ENCODE results near the gene RMDN2. TPM values are rescaled to one million over a fixed set of nuclear protein-coding genes. Genes with fewer than 3 reads are reported as not detected.

Gene RMDN2
- total RNA-seq, 1 donor from 2014 or later, result 5.1 TPM

GRCh38 chr2:37973615-37974353 lies 48.7 kb downstream of the RMDN2 start:
- Mint-ChIP-seq H3K27me3 (ENCODE audit: low read depth, unreplicated experiment) (no peaks in the 10 kb centered on the region), H3K27ac (ENCODE audit: unreplicated experiment) (no peak overlapping the region)

GRCh38 chr2:37975808-37976207 lies 50.7 kb downstream of the RMDN2 start:
- Mint-ChIP-seq H3K9me3 (ENCODE audit: unreplicated experiment) (no peaks in the 10 kb centered on the region), H3K36me3 (ENCODE audit: low read depth, unreplicated experiment) (peaks cover 4% of the 10 kb centered on the region), H3K27ac (ENCODE audit: unreplicated experiment) (no peak overlapping the region), H3K4me3 (ENCODE audit: unreplicated experiment) (no peak overlapping the region), H3K27me3 (ENCODE audit: low read depth, unreplicated experiment) (no peaks in the 10 kb centered on the region), H3K4me1 (ENCODE audit: low read depth, unreplicated experiment) (no peaks in the 10 kb centered on the region)
- Histone ChIP-seq H3K36me3 (ENCODE audit: insufficient read depth, low read length) (no peaks in the 10 kb centered on the region), H3K4me1 (ENCODE audit: insufficient read depth, low read length) (no peaks in the 10 kb centered on the region), H3K4me2 (ENCODE audit: low read length) (no peak overlapping the region), H3K79me2 (ENCODE audit: insufficient read depth, low read length) (no peaks in the 10 kb centered on the region), H3K4me3 (ENCODE audit: insufficient read depth, low read depth, low read length) (no peak overlapping the region), H4K20me1 (ENCODE audit: insufficient read depth, low read length) (no peaks in the 10 kb centered on the region), H3K9me3 (ENCODE audit: insufficient read depth, low read depth, low read length) (no peaks in the 10 kb centered on the region), H2AFZ (ENCODE audit: low read depth, low read length) (no peak overlapping the region), H3K27ac (ENCODE audit: low read depth, low read length) (no peak overlapping the region), H3K9ac (ENCODE audit: low read length) (no peak overlapping the region), H3K27me3 (ENCODE audit: insufficient read depth, low read length) (no peaks in the 10 kb centered on the region)
- DNase-seq (ENCODE audit: low read depth), result no peak
- FAIRE-seq, result no peak
- TF ChIP-seq EZH2 (IDR thresholded peaks at IDR 0.05; ENCODE audit: insufficient read depth, low read length), result no peak
- no peak for TF ChIP-seq CTCF (IDR thresholded peaks at IDR 0.05; ENCODE audit: insufficient read depth, low read depth, low read length)

More at GRCh38 chr2:37973615-37974353, 48.7 kb downstream of the RMDN2 start:
- no peaks in the 10 kb centered on the region for H3K27me3 ChIP-seq (ENCODE audit: insufficient read depth, low read length)
- Mint-ChIP-seq H3K4me1 (ENCODE audit: low read depth, unreplicated experiment) (no peaks in the 10 kb centered on the region), H3K36me3 (ENCODE audit: low read depth, unreplicated experiment) (peaks cover 4% of the 10 kb centered on the region), H3K4me3 (ENCODE audit: unreplicated experiment) (no peak overlapping the region), H3K9me3 (ENCODE audit: unreplicated experiment) (no peaks in the 10 kb centered on the region)
- H3K4me2 ChIP-seq (ENCODE audit: low read length), result no peak overlapping the region
- TF ChIP-seq CTCF (IDR thresholded peaks at IDR 0.05; ENCODE audit: insufficient read depth, low read depth, low read length) (no peak), EZH2 (IDR thresholded peaks at IDR 0.05; ENCODE audit: insufficient read depth, low read length) (no peak)
- DNase-seq (ENCODE audit: low read depth) (no peak), FAIRE-seq (no peak)
- no peak overlapping the region for H3K4me3 ChIP-seq (ENCODE audit: insufficient read depth, low read depth, low read length)
- no peaks in the 10 kb centered on the region for H3K79me2 ChIP-seq (ENCODE audit: insufficient read depth, low read length)
- no peaks in the 10 kb centered on the region for H4K20me1 ChIP-seq (ENCODE audit: insufficient read depth, low read length)
- H3K4me1 ChIP-seq (ENCODE audit: insufficient read depth, low read length), result no peaks in the 10 kb centered on the region
- H3K9me3 ChIP-seq (ENCODE audit: insufficient read depth, low read depth, low read length), result no peaks in the 10 kb centered on the region
- no peak overlapping the region for H3K9ac ChIP-seq (ENCODE audit: low read length)
- H3K36me3 ChIP-seq (ENCODE audit: insufficient read depth, low read length), result no peaks in the 10 kb centered on the region
- H3K27ac ChIP-seq (ENCODE audit: low read depth, low read length), result no peak overlapping the region
- no peak overlapping the region for H2AFZ ChIP-seq (ENCODE audit: low read depth, low read length)

GRCh38 chr2:37976411-37976810 lies 51.3 kb downstream of the RMDN2 start:
- Mint-ChIP-seq H3K9me3 (ENCODE audit: unreplicated experiment) (no peaks in the 10 kb centered on the region), H3K36me3 (ENCODE audit: low read depth, unreplicated experiment) (peaks cover 4% of the 10 kb centered on the region), H3K27ac (ENCODE audit: unreplicated experiment) (no peak overlapping the region), H3K27me3 (ENCODE audit: low read depth, unreplicated experiment) (no peaks in the 10 kb centered on the region), H3K4me1 (ENCODE audit: low read depth, unreplicated experiment) (no peaks in the 10 kb centered on the region), H3K4me3 (ENCODE audit: unreplicated experiment) (no peak overlapping the region)
- Histone ChIP-seq H3K4me3 (ENCODE audit: insufficient read depth, low read depth, low read length) (no peak overlapping the region), H4K20me1 (ENCODE audit: insufficient read depth, low read length) (no peaks in the 10 kb centered on the region), H3K36me3 (ENCODE audit: insufficient read depth, low read length) (no peaks in the 10 kb centered on the region), H3K9ac (ENCODE audit: low read length) (no peak overlapping the region), H3K27ac (ENCODE audit: low read depth, low read length) (no peak overlapping the region), H3K9me3 (ENCODE audit: insufficient read depth, low read depth, low read length) (no peaks in the 10 kb centered on the region), H3K4me1 (ENCODE audit: insufficient read depth, low read length) (no peaks in the 10 kb centered on the region), H3K79me2 (ENCODE audit: insufficient read depth, low read length) (no peaks in the 10 kb centered on the region), H3K4me2 (ENCODE audit: low read length) (no peak overlapping the region), H3K27me3 (ENCODE audit: insufficient read depth, low read length) (no peaks in the 10 kb centered on the region), H2AFZ (ENCODE audit: low read depth, low read length) (no peak overlapping the region)
- TF ChIP-seq CTCF (IDR thresholded peaks at IDR 0.05; ENCODE audit: insufficient read depth, low read depth, low read length) (no peak), EZH2 (IDR thresholded peaks at IDR 0.05; ENCODE audit: insufficient read depth, low read length) (no peak)
- FAIRE-seq (no peak), DNase-seq (ENCODE audit: low read depth) (no peak)

All from astrocyte (in vitro differentiated cells and primary cell).